Endothelial cell (in vitro differentiated cells): Measurements from ENCODE around the gene ZP4. TPM values are rescaled to one million over a fixed set of nuclear protein-coding genes. Genes with fewer than 3 reads are reported as not detected.

ENCODE experiments used
- DNase-seq: peaks from one replicate; pipeline ENCODE4 v3.0.0; 2021; ENCODE audit warnings: low spot score
- H3K27ac Mint-ChIP-seq: one replicate; pipeline ENCODE4 v1.8.0; 2021; ENCODE audit warnings: mixed read lengths, inconsistent platforms; ENCODE audit not compliant: unreplicated experiment
- H3K27me3 Mint-ChIP-seq: one replicate; pipeline ENCODE4 v1.8.0; 2021; ENCODE audit warnings: mild to moderate bottlenecking, moderate library complexity, mixed read lengths, inconsistent platforms; ENCODE audit not compliant: unreplicated experiment
- H3K36me3 Mint-ChIP-seq: one replicate; pipeline ENCODE4 v1.8.0; 2021; ENCODE audit warnings: mild to moderate bottlenecking, low read depth, mixed read lengths, inconsistent platforms; ENCODE audit not compliant: unreplicated experiment
- H3K4me1 Mint-ChIP-seq: one replicate; pipeline ENCODE4 v1.8.0; 2021; ENCODE audit warnings: mild to moderate bottlenecking, mixed read lengths, inconsistent platforms; ENCODE audit not compliant: unreplicated experiment
- H3K4me3 Mint-ChIP-seq: one replicate; pipeline ENCODE4 v1.8.0; 2021; ENCODE audit warnings: mild to moderate bottlenecking, mixed read lengths, inconsistent platforms; ENCODE audit not compliant: unreplicated experiment
- H3K9me3 Mint-ChIP-seq: one replicate; pipeline ENCODE4 v1.8.0; 2021; ENCODE audit warnings: mixed read lengths, inconsistent platforms; ENCODE audit not compliant: unreplicated experiment
- total RNA-seq: library from RNA; stranded (reverse); fragmentation: NEBNext Ultra II Directional; extraction: Animal tissue kit (Norgen Biotek cat#: 25700); gene quantifications from one replicate; pipeline ENCODE4 v1.2.1, GENCODE V29; 2021; ENCODE audit not compliant: unreplicated experiment
- TF ChIP-seq, protein P1 (sequence below): fragments of 200-600 bp; sonication (generic); IDR thresholded peaks from one replicate; pipeline ENCODE4 v1.5.0; 2021; ENCODE audit warnings: antibody characterized with exemption; ENCODE audit not compliant: unreplicated experiment

ZP4 gene
- total RNA-seq, 1 donor from 2014 or later = not detected

DNA sequence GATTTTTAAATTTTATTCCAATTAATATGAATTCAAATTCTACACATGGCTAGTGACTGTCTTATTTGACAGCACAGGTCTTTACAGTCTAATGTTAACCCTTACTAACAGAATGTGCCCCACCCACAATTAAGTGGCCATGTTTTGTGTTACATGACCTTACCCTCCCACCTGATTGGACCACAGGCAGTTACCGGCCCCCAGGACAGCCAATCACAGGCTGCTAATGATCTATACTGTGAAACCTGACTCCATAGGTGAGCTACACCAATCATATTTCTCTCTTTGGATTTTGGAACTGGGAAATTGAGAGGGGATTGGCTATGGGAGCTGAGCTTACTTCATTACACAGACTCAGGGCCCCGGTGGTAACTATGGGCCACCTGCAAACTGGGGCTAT, 27.5 kb downstream of the ZP4 start:
- TF ChIP-seq, protein P1, sequence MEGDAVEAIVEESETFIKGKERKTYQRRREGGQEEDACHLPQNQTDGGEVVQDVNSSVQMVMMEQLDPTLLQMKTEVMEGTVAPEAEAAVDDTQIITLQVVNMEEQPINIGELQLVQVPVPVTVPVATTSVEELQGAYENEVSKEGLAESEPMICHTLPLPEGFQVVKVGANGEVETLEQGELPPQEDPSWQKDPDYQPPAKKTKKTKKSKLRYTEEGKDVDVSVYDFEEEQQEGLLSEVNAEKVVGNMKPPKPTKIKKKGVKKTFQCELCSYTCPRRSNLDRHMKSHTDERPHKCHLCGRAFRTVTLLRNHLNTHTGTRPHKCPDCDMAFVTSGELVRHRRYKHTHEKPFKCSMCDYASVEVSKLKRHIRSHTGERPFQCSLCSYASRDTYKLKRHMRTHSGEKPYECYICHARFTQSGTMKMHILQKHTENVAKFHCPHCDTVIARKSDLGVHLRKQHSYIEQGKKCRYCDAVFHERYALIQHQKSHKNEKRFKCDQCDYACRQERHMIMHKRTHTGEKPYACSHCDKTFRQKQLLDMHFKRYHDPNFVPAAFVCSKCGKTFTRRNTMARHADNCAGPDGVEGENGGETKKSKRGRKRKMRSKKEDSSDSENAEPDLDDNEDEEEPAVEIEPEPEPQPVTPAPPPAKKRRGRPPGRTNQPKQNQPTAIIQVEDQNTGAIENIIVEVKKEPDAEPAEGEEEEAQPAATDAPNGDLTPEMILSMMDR = no peak
- no peak overlapping the region for H3K27ac Mint-ChIP-seq
- no peaks in the 10 kb centered on the region for H3K36me3 Mint-ChIP-seq
- H3K4me1 Mint-ChIP-seq = peaks cover 9% of the 10 kb centered on the region
- H3K4me3 Mint-ChIP-seq = no peak overlapping the region
- H3K9me3 Mint-ChIP-seq = no peaks in the 10 kb centered on the region
- DNase-seq = no peak
- peaks cover 2% of the 10 kb centered on the region for H3K27me3 Mint-ChIP-seq

DNA sequence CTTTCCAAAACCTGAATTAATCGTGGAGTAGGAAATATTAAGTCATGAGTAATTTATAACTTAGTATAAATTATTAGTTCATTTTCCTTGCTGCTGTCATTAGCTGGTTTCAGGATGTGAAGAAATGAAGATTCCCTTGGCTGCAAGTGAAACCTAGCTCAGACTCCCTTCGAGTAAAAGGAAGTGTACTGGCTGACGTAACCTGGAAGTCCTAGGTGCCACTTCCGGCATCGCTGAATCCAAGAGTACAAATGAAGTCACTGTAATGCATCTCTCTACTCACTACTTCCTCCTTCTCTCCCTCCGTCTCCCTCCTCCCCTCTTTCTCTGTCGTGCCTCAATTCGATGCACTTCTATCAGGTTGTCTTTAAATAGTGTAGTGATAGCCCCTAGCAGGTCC, 28.8 kb downstream of the ZP4 start:
- no peak overlapping the region for H3K4me3 Mint-ChIP-seq
- peaks cover 4% of the 10 kb centered on the region for H3K27me3 Mint-ChIP-seq
- H3K36me3 Mint-ChIP-seq = no peaks in the 10 kb centered on the region
- TF ChIP-seq, protein P1 = no peak
- no peak overlapping the region for H3K27ac Mint-ChIP-seq
- no peaks in the 10 kb centered on the region for H3K9me3 Mint-ChIP-seq
- peaks cover 3% of the 10 kb centered on the region for H3K4me1 Mint-ChIP-seq
- DNase-seq = no peak

DNA sequence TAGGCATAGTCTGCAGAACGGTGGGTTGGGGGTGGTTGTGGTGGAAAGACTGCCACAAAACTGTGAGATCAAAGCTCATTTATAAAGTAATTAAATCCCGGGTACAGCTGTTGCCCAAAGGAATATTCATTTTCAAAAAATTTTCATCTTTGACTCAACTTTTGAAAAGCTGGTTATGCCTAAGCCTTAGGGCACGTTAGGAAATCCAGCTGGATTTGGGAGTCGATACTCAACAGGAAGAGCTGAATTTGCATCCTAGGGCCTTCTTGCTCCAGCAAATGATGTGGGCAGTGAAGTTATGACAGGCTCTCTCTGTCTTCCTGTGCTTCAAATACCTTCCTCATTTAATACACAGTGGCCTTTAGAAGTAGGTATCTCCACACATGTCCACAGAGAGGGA, 31.7 kb downstream of the ZP4 start:
- H3K27me3 Mint-ChIP-seq = peaks cover 4% of the 10 kb centered on the region
- no peak overlapping the region for H3K4me3 Mint-ChIP-seq
- TF ChIP-seq, protein P1 = no peak
- H3K4me1 Mint-ChIP-seq = no peaks in the 10 kb centered on the region
- H3K9me3 Mint-ChIP-seq = no peaks in the 10 kb centered on the region
- DNase-seq = no peak
- H3K27ac Mint-ChIP-seq = no peak overlapping the region
- H3K36me3 Mint-ChIP-seq = no peaks in the 10 kb centered on the region

DNA sequence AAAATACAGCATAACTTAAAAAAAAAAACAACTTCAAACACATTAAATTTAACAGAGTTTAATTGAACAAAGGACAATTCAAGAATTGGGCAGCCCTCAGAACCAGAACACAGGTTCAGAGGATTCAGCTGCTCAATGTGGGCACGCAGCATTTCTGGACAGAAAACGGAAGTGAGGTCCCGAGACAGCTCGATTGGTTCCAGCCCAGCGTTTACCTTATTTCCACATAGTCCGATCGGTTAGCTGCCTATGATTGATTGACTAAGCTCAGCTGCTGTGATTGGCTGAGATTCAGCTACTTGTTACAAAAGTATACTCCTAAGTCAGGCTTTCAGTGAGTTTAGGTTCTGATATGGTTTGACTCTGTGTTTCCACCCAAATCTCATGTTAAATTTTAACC, 33.3 kb downstream of the ZP4 start:
- no peaks in the 10 kb centered on the region for H3K9me3 Mint-ChIP-seq
- TF ChIP-seq, protein P1 = no peak
- H3K27me3 Mint-ChIP-seq = peaks cover 2% of the 10 kb centered on the region
- H3K4me1 Mint-ChIP-seq = no peaks in the 10 kb centered on the region
- H3K4me3 Mint-ChIP-seq = no peak overlapping the region
- H3K27ac Mint-ChIP-seq = no peak overlapping the region
- no peaks in the 10 kb centered on the region for H3K36me3 Mint-ChIP-seq
- no peak for DNase-seq

DNA sequence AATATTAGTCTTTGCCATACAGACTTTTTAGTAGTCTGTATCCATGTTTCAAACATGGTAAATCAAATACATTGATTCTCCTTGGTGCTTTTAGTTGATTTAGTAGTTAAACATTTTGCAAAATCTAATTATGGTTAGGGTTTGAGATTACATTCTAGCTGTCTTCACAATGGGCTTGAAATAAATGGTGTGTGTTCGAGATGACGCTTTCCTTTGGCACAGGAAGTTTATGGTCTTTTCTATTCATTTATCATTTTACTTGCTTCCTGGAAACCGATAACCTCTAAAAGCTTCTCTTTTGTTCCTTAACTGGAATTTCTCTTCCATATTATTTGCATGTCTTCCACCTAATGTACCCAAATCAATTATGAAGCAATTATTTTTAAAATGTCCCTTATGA, 38.4 kb downstream of the ZP4 start:
- Mint-ChIP-seq H3K27me3 (no peaks in the 10 kb centered on the region), H3K9me3 (no peaks in the 10 kb centered on the region), H3K4me3 (no peak overlapping the region), H3K4me1 (no peaks in the 10 kb centered on the region), H3K27ac (no peak overlapping the region), H3K36me3 (no peaks in the 10 kb centered on the region)
- no peak for DNase-seq
- TF ChIP-seq, protein P1 = no peak
